Activated naive CD4-positive, alpha-beta T cell treated with anti-CD3 and anti-CD28 coated beads for 36 hours (primary cell): ENCODE results near the gene SORD. TPM values are rescaled to one million over a fixed set of nuclear protein-coding genes. Genes with fewer than 3 reads are reported as not detected.
"Not testable (repeated sequence)": the region's sequence is repeated elsewhere in the genome, so short reads cannot be mapped to it uniquely, and the experiment has no call there.

ENCODE experiments used
- CTCF ChIA-PET: fragments of 350-600 bp; sonication (Branson Sonifier 250); formaldehyde crosslinking; loops from one replicate; lab custom pipeline; 2021; ENCODE audit warnings: antibody characterized with exemption; lab: Charles Lee
- DNase-seq: peaks from one replicate; pipeline ENCODE4 v3.0.0-alpha.2; 2020
- H3K27ac Mint-ChIP-seq: one replicate; pipeline ENCODE4 v1.8.0; 2021; ENCODE audit warnings: mild to moderate bottlenecking, mixed read lengths
- H3K27me3 Mint-ChIP-seq: one replicate; pipeline ENCODE4 v1.8.0; 2021; ENCODE audit warnings: low read depth, mixed read lengths
- H3K36me3 Mint-ChIP-seq: one replicate; pipeline ENCODE4 v1.8.0; 2021; ENCODE audit warnings: low read depth, mixed read lengths
- H3K4me1 Mint-ChIP-seq: one replicate; pipeline ENCODE4 v1.8.0; 2021; ENCODE audit warnings: low read depth, mixed read lengths
- H3K4me3 Mint-ChIP-seq: one replicate; pipeline ENCODE4 v1.8.0; 2021; ENCODE audit warnings: mild to moderate bottlenecking, moderate library complexity, mixed read lengths
- H3K9me3 Mint-ChIP-seq: one replicate; pipeline ENCODE4 v1.8.0; 2021; ENCODE audit warnings: mixed read lengths
- intact Hi-C: fragments of 100-400 bp; cut with micrococcal nuclease; formaldehyde crosslinking; loops from one replicate; pipeline ENCODE4 v1.15.1; 2023
- total RNA-seq, 2 experiments: library from RNA; stranded (reverse); gene quantifications; one replicate each; pipeline ENCODE4 v1.2.3, GENCODE V29; 2021

The SORD gene
- total RNA-seq, 2 experiments from 2014 or later: 23.1 to 23.8 TPM

- H3K4me3 Mint-ChIP-seq, intact Hi-C loops: not testable (repeated sequence)
- CTCF ChIA-PET: interaction anchor here (0.5 kb wide), 1 partner anchor 77 kb away, joined by 3 read pairs; no protein-coding TSS in a partner anchor
Measured at GRCh38 chr15:45048449-45048793, 25.4 kb downstream of the SORD start.

GRCh38 chr15:45048794-45049631 is 26.0 kb downstream of the SORD start:
- H3K36me3 Mint-ChIP-seq: peaks cover 59% of the 10 kb centered on the region
- no peak overlapping the region for H3K27ac Mint-ChIP-seq
- H3K4me3 Mint-ChIP-seq: no peak overlapping the region
- peaks cover 5% of the 10 kb centered on the region for H3K9me3 Mint-ChIP-seq
- intact Hi-C loops: no loop called here
- no peak for DNase-seq
- CTCF ChIA-PET: interaction anchor here (0.5 kb wide), 1 partner anchor 76 kb away, joined by 3 read pairs; no protein-coding TSS in a partner anchor
- no peaks in the 10 kb centered on the region for H3K27me3 Mint-ChIP-seq
- H3K4me1 Mint-ChIP-seq: no peaks in the 10 kb centered on the region

More at GRCh38 chr15:45048449-45048793, 25.4 kb downstream of the SORD start:
- not testable (repeated sequence) for H3K27ac Mint-ChIP-seq, DNase-seq, H3K4me1 Mint-ChIP-seq, H3K9me3 Mint-ChIP-seq, H3K27me3 Mint-ChIP-seq
- H3K36me3 Mint-ChIP-seq: peaks cover 59% of the 10 kb centered on the region

- no peaks in the 10 kb centered on the region for H3K27me3 Mint-ChIP-seq
- peaks cover 5% of the 10 kb centered on the region for H3K9me3 Mint-ChIP-seq
- CTCF ChIA-PET: interaction anchor here (0.6 to 0.8 kb wide), 2 partner anchors 14 to 276 kb away, joined by 3 read pairs; no protein-coding TSS in a partner anchor
- no peak overlapping the region for H3K27ac Mint-ChIP-seq
- peaks cover 63% of the 10 kb centered on the region for H3K36me3 Mint-ChIP-seq
- H3K4me1 Mint-ChIP-seq: no peaks in the 10 kb centered on the region
- intact Hi-C loops: no loop called here
- DNase-seq: no peak
- no peak overlapping the region for H3K4me3 Mint-ChIP-seq
Measured at GRCh38 chr15:45050587-45050986, 27.6 kb downstream of the SORD start.

GRCh38 chr15:45052676-45053075 is 29.7 kb downstream of the SORD start:
- peaks cover 58% of the 10 kb centered on the region for H3K36me3 Mint-ChIP-seq
- H3K27me3 Mint-ChIP-seq, H3K9me3 Mint-ChIP-seq, H3K4me3 Mint-ChIP-seq, H3K4me1 Mint-ChIP-seq, H3K27ac Mint-ChIP-seq, DNase-seq, intact Hi-C loops: not testable (repeated sequence)
- CTCF ChIA-PET: interaction anchor here (0.6 kb wide), 1 partner anchor 175 kb away, joined by 4 read pairs; no protein-coding TSS in a partner anchor

- H3K4me1 Mint-ChIP-seq, H3K27ac Mint-ChIP-seq, H3K4me3 Mint-ChIP-seq, H3K27me3 Mint-ChIP-seq, H3K9me3 Mint-ChIP-seq, DNase-seq, intact Hi-C loops: not testable (repeated sequence)
- peaks cover 15% of the 10 kb centered on the region for H3K36me3 Mint-ChIP-seq
- CTCF ChIA-PET: interaction anchor here (0.5 kb wide), 1 partner anchor 44 kb away, joined by 5 read pairs; no protein-coding TSS in a partner anchor
Measured at GRCh38 chr15:45058690-45059675, 36.0 kb downstream of the SORD start.

- H3K9me3 Mint-ChIP-seq, DNase-seq, H3K27me3 Mint-ChIP-seq, H3K27ac Mint-ChIP-seq, H3K4me3 Mint-ChIP-seq, intact Hi-C loops, CTCF ChIA-PET, H3K4me1 Mint-ChIP-seq: not testable (repeated sequence)
- H3K36me3 Mint-ChIP-seq: peaks cover 15% of the 10 kb centered on the region
Measured at GRCh38 chr15:45062301-45062700, 39.3 kb downstream of the SORD start.

- intact Hi-C loops: no loop called here
- H3K36me3 Mint-ChIP-seq: peaks cover 16% of the 10 kb centered on the region
- CTCF ChIA-PET: interaction anchor here (0.6 kb wide), 1 partner anchor 212 kb away, joined by 5 read pairs; no protein-coding TSS in a partner anchor
- H3K4me1 Mint-ChIP-seq: peaks cover 8% of the 10 kb centered on the region
- no peak for DNase-seq
- H3K4me3 Mint-ChIP-seq: no peak overlapping the region
- H3K27ac Mint-ChIP-seq: no peak overlapping the region
- no peaks in the 10 kb centered on the region for H3K9me3 Mint-ChIP-seq
- H3K27me3 Mint-ChIP-seq: no peaks in the 10 kb centered on the region
Measured at GRCh38 chr15:45064386-45064785, 41.4 kb downstream of the SORD start.

- CTCF ChIA-PET, H3K4me3 Mint-ChIP-seq, DNase-seq, intact Hi-C loops, H3K9me3 Mint-ChIP-seq, H3K27me3 Mint-ChIP-seq, H3K27ac Mint-ChIP-seq, H3K4me1 Mint-ChIP-seq: not testable (repeated sequence)
- peaks cover 13% of the 10 kb centered on the region for H3K36me3 Mint-ChIP-seq
Measured at GRCh38 chr15:45069942-45070360, 47.0 kb downstream of the SORD start.

GRCh38 chr15:45073602-45074001 is 50.6 kb downstream of the SORD start:
- intact Hi-C loops, H3K4me1 Mint-ChIP-seq, H3K27ac Mint-ChIP-seq, CTCF ChIA-PET, H3K27me3 Mint-ChIP-seq, H3K4me3 Mint-ChIP-seq, H3K9me3 Mint-ChIP-seq, H3K36me3 Mint-ChIP-seq, DNase-seq: not testable (repeated sequence)

GRCh38 chr15:45075440-45076320 is 52.7 kb downstream of the SORD start:
- H3K27ac Mint-ChIP-seq, H3K9me3 Mint-ChIP-seq, intact Hi-C loops, CTCF ChIA-PET, H3K36me3 Mint-ChIP-seq, H3K27me3 Mint-ChIP-seq, DNase-seq, H3K4me3 Mint-ChIP-seq, H3K4me1 Mint-ChIP-seq: not testable (repeated sequence)

GRCh38 chr15:45077391-45077790 is 54.4 kb downstream of the SORD start:
- H3K9me3 Mint-ChIP-seq, H3K36me3 Mint-ChIP-seq, DNase-seq, H3K4me3 Mint-ChIP-seq, CTCF ChIA-PET, H3K27me3 Mint-ChIP-seq, intact Hi-C loops, H3K4me1 Mint-ChIP-seq, H3K27ac Mint-ChIP-seq: not testable (repeated sequence)
